Glomerular visceral epithelial cell (primary cell): ENCODE measurements around the gene KDM6A.
"Not testable (repeated sequence)": the region's sequence is repeated elsewhere in the genome, so short reads cannot be mapped to it uniquely, and the experiment has no call there.

ENCODE experiments used
- DNase-seq: peaks from one replicate; pipeline ENCODE4 v3.0.0-alpha.2; 2016; ENCODE audit errors: extremely low spot score

The KDM6A gene

GRCh38 chrX:44922980-44923379 is 50.0 kb downstream of the KDM6A start:
- DNase-seq: no peak

GRCh38 chrX:44927398-44927797 is 54.4 kb downstream of the KDM6A start:
- no peak for DNase-seq

GRCh38 chrX:44931441-44931973 is 58.5 kb downstream of the KDM6A start:
- DNase-seq: no peak

GRCh38 chrX:44935172-44935571 is 62.2 kb downstream of the KDM6A start:
- no peak for DNase-seq

- no peak for DNase-seq
Observed at GRCh38 chrX:44935640-44936039, 62.7 kb downstream of the KDM6A start.

- DNase-seq: peak; percentile 47
Observed at GRCh38 chrX:44937606-44938005, 64.6 kb downstream of the KDM6A start.

- DNase-seq: no peak
Observed at GRCh38 chrX:44938111-44938510, 65.1 kb downstream of the KDM6A start.

GRCh38 chrX:44940541-44940940 is 67.6 kb downstream of the KDM6A start:
- not testable (repeated sequence) for DNase-seq

- DNase-seq: no peak
Observed at GRCh38 chrX:44943007-44943406, 70.0 kb downstream of the KDM6A start.

- no peak for DNase-seq
Observed at GRCh38 chrX:44944894-44945293, 71.9 kb downstream of the KDM6A start.

GRCh38 chrX:44945736-44946135 is 72.7 kb downstream of the KDM6A start:
- DNase-seq: no peak

- no peak for DNase-seq
Observed at GRCh38 chrX:44946771-44947170, 73.8 kb downstream of the KDM6A start.

GRCh38 chrX:44947995-44948394 is 75.0 kb downstream of the KDM6A start:
- DNase-seq: no peak

- DNase-seq: no peak
Observed at GRCh38 chrX:44948406-44948805, 75.4 kb downstream of the KDM6A start.

GRCh38 chrX:44949125-44949524 is 76.1 kb downstream of the KDM6A start:
- DNase-seq: no peak

- DNase-seq: not testable (repeated sequence)
Observed at GRCh38 chrX:44950471-44951366, 77.7 kb downstream of the KDM6A start.

- no peak for DNase-seq
Observed at GRCh38 chrX:44951572-44952067, 78.6 kb downstream of the KDM6A start.

- no peak for DNase-seq
Observed at GRCh38 chrX:44952329-44953027, 79.5 kb downstream of the KDM6A start.

- DNase-seq: no peak
Observed at GRCh38 chrX:44953734-44954502, 80.9 kb downstream of the KDM6A start.

GRCh38 chrX:44954562-44954961 is 81.6 kb downstream of the KDM6A start:
- no peak for DNase-seq

- no peak for DNase-seq
Observed at GRCh38 chrX:44957848-44958247, 84.9 kb downstream of the KDM6A start.

GRCh38 chrX:44958480-44958879 is 85.5 kb downstream of the KDM6A start:
- no peak for DNase-seq
